NB4 (cell line): ENCODE results near the gene CD86.

ENCODE experiments used
- MYC ChIP-seq: IDR thresholded peaks from 2 replicates; pipeline ENCODE4 v1.6.1; 2011; ENCODE audit warnings: low read depth, low read length
- TF ChIP-seq, protein P1 (sequence below): IDR thresholded peaks from one replicate; pipeline ENCODE4 v1.5.1; 2012; ENCODE audit warnings: low read depth, low read length

DNA sequence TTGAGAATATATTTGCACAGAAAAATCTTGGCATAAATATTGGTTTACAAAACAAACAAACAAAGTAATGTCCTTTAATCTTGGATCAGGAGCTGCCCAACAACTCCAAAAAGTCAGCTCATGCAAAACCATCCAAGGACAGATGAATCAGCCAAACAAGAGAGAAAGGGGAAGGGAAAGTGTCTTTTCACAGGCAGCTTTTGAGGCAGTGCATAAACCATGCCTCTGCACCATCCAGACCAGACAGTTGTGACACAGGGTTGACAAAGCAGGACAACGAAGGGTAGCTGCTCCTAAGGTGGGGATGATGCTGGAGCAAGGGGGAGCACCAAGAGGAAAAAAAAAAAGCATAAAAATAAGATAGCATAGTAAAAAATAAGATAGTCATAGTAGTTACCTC is 8.7 kb downstream of the CD86 start:
- no peak for TF ChIP-seq MYC
- TF ChIP-seq, protein P1, sequence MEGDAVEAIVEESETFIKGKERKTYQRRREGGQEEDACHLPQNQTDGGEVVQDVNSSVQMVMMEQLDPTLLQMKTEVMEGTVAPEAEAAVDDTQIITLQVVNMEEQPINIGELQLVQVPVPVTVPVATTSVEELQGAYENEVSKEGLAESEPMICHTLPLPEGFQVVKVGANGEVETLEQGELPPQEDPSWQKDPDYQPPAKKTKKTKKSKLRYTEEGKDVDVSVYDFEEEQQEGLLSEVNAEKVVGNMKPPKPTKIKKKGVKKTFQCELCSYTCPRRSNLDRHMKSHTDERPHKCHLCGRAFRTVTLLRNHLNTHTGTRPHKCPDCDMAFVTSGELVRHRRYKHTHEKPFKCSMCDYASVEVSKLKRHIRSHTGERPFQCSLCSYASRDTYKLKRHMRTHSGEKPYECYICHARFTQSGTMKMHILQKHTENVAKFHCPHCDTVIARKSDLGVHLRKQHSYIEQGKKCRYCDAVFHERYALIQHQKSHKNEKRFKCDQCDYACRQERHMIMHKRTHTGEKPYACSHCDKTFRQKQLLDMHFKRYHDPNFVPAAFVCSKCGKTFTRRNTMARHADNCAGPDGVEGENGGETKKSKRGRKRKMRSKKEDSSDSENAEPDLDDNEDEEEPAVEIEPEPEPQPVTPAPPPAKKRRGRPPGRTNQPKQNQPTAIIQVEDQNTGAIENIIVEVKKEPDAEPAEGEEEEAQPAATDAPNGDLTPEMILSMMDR: no peak
